Measurements from ENCODE around the gene RPS13. TPM values are rescaled to one million over a fixed set of nuclear protein-coding genes. Genes with fewer than 3 reads are reported as not detected.

The RPS13 gene
- 926 and 1,370 TPM in 2 replicates for total RNA-seq

DNA sequence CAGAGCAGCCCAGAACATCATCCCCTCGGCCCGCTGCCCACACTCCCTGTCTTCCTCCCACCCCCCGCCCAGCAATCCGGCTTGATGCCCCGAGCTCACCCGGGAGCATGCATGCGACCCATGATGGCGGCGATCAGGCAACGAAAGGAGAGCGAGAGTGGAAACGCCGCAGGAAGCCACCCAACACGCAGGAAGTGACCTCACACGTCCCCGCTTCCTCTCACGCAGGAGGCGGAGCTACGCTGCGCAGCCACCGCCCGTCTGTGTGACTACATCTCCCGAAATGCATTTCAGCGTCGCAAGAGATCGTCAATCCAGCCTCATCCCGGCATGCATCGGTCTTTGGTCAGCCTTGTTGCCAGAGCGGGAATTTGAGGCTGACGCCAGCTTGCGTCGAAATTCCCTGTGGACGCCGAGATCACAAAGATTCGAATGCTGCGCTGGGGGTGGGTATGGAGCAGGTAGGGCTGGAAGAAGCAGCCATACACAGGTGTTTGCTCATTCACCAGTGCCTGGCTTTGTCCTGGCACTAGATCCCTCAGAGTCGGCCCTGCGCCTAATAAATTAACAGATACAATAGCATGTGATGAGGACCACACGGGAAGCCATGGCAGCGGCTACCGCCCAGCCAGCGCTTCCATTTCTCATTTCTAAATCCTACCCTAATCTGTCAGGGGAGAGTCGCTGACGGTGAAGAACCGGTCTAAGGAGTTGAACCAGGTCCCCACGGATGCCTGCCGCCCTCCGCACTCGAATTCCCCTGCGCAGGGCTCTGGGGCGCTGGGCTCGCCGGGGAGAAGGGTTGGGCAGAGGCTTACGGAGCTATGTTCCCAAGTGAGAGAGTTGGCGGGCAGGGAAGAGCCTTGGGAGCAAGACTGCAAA, at the start of gene RPS13:
RPS13 (minus strand) TSS at position 148 of the 882 bp plus-strand sequence; CDS start at position 122, 26 bp downstream.

Other genes with a start within 250 kb of the RPS13 start
- gene PLEKHA7, start 63.3 kb downstream of the RPS13 start, total RNA-seq = under 0.01 and 0.17 TPM in 2 replicates
- gene PIK3C2A, start 130.3 kb upstream of the RPS13 start, total RNA-seq = 22.8 and 28.1 TPM in 2 replicates
- 85.2 and 119 TPM in 2 replicates for gene NUCB2, start 199.1 kb upstream of the RPS13 start, total RNA-seq

All from bronchial smooth muscle cell (primary cell).